ENCODE results near the gene RPS6KB1.
"Not testable (repeated sequence)": the region's sequence is repeated elsewhere in the genome, so short reads cannot be mapped to it uniquely, and the experiment has no call there.

- TF ChIP-seq CTCF, POLR2A (IDR thresholded peaks at IDR 0.05): not testable (repeated sequence)
These were observed 27.7 kb downstream of the RPS6KB1 start for GRCh38 chr17:59920637-59921036.
